ENCODE measurements around the gene SSH2.

- peak; percentile 92 for TF ChIP-seq CTCF (IDR thresholded peaks at IDR 0.05; ENCODE audit: poor library complexity, severe bottlenecking)
- peak; percentile 88 for TF ChIP-seq RAD21 (conservative IDR thresholded peaks at IDR 0.05)
- no peak for TF ChIP-seq EZH2 (IDR thresholded peaks at IDR 0.05; ENCODE audit: borderline replicate concordance, insufficient read depth, low read length, poor library complexity, severe bottlenecking)
- TF ChIP-seq POLR2AphosphoS5 (IDR thresholded peaks at IDR 0.05): no peak
These were observed 349.9 kb downstream of the SSH2 start for GRCh38 chr17:29579866-29580771.

All from neural cell (in vitro differentiated cells).